GM19238 (cell line): ENCODE results near the gene BAHD1.

Experiments used
- DNase-seq: peaks from one replicate; pipeline ENCODE4 v3.0.0; 2011; ENCODE audit warnings: low spot score; ENCODE audit not compliant: insufficient read length

BAHD1 gene

DNA sequence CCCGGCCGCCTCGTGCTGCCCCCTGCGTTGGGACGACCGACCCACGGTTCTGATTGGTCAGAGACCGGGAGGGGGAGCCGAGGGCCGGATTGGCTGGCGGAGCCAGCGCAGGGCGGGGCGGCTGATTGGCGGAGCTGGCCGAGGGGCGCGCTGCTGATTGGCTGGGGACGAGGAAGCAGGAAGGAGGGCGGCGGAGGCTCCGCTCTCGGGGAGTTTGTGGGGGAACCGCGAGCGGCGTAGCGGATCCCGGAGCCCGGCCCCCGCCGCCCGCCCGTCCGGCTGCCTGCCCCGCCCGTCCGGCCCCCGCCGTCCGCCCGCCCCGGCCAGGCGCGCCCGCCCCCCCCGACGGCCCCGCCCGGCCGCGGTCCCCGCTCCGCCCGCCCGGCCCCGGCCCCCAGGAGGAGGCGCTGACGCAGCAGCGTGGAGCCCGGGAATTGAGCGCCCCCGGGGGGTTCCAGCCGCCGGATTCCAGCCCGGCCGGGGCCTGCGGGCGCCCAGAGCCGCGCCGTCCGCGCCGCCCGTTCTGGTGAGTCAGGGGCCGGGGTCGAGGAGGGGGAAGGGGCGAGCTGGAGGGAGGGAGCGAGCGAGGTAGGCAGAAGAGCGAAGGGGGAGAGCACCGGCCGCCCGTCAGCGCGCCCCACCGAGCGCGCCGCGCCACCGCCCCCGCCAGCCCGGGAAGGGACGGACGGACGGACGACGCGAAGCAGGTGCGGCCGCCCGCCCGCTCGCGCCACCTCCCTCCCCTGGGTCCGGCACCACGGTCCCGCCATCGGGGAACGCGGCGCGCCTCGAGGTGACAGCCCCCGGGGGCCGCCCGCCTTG lies at the start of gene BAHD1:
Gene BAHD1 (plus strand): TSS at position 211 of the 822 bp plus-strand sequence. CDS start 17,512 bp downstream, outside the sequence.
- DNase-seq = peak; percentile 100

DNA sequence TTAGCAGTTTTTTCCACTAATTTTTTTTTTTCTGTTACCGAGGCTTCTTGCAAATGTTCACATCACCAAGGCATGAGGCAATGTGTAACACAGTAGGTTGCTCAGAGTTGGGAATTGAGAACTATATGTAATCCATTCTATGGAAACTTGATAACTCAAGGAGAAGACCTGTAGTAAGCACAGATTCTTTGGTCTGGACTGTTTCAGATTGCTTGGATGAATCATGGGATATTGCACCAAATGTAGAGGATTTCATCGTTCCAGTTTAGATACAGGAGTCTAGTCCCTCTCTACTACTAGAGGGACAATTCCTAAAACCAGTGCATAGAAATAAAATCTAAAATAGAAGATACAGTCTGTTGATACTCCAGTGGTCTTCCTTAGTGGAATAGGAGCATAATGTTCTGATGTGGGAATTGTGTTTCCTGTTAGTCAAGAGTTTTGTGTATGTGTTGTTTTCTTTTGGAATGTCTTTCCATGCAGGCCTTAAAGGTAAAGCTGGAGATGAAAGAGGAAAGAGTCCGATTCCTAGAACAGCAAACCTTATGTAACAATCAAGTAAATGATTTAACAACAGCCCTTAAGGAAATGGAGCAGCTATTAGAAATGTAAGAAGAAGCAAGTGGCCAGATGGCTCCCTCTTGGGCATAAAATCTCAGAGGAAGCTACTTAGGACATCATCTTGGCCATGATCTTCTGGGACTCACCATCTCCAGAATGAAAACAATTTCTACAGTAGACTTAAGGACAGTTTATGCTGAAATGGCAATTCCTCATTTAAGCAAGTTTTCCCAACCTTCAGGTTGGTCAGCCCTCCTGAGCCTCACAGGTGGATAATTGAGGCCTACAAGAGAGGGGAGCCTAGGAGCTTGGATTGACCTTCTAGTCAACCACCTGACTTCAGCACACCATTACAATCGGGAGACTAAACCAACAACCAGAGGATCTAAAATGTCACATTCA lies 47.5 kb upstream of the BAHD1 start:
- no peak for DNase-seq

DNA sequence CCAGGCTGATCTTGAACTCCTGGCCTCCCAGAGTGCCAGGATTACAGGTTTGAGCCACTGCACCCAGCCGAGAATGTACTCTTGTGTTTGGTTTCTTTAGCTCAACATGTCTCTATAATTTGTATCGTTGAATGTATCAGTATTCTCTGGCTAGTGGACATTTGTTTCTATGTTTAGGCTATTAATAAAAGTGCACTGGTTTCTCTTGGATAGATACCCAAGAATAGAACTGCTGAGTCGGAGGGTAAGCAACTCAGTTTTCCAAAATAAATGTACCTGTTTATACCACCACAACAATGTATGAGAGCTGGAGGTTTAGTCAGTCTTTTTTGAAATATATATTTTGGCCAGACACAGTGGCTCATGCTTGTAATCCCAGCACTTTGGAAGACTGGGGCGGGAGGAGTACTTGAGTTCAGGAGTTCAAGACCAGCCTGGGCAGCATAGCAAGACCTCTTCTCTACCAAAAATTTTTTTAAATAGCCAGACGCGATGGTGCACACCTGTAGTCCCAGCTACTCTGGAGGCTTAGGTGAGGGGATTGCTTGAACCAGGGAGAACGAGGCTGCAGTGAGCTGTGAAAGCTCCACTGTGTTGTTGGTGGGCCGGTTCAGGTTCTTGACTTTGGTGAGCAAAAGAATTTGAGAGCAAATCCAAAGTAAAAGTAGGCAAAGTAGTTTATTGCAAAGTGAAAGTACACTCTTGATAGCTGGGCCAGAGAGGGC lies 42.9 kb upstream of the BAHD1 start:
- DNase-seq = no peak

DNA sequence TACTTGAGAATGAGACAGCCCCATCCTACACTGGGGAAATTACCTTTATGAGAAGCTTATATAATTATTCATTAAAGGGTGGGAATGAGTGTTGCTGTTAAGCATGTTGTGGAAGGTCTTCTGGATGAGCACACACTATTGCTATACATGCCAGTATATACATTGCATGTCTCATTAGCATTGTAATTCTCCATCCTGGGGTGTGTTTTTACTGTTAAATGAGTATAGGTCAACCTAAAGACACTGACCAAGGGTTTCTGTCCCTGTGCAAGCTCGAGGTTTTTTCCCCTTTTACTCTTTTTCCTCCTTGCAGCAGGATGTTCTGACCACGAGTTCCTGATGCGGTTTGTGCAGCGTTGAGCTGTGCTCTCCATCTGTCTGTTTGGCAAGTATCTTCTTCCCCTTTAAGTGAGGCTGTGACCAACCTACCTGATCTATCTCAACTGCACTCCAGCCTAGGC lies 42.3 kb upstream of the BAHD1 start:
- no peak for DNase-seq

DNA sequence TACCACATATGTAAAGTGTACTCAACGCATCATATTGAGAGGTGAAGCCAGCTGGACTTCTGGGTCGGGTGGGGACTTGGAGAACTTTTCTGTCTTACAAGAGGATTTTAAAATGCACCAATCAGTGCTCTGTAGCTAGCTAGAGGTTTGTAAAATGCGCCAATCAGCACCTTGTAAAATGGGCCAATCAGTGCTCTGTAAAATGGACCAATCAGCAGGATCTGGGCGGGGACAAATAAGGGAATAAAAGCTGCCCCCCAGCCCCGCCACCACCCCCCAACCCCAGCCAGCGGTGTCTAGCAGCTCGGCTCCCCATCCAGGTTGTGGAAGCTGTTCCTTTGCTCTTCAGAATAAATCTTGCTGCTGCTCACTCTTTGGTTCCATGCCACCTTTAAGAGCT lies 41.4 kb upstream of the BAHD1 start:
- no peak for DNase-seq

DNA sequence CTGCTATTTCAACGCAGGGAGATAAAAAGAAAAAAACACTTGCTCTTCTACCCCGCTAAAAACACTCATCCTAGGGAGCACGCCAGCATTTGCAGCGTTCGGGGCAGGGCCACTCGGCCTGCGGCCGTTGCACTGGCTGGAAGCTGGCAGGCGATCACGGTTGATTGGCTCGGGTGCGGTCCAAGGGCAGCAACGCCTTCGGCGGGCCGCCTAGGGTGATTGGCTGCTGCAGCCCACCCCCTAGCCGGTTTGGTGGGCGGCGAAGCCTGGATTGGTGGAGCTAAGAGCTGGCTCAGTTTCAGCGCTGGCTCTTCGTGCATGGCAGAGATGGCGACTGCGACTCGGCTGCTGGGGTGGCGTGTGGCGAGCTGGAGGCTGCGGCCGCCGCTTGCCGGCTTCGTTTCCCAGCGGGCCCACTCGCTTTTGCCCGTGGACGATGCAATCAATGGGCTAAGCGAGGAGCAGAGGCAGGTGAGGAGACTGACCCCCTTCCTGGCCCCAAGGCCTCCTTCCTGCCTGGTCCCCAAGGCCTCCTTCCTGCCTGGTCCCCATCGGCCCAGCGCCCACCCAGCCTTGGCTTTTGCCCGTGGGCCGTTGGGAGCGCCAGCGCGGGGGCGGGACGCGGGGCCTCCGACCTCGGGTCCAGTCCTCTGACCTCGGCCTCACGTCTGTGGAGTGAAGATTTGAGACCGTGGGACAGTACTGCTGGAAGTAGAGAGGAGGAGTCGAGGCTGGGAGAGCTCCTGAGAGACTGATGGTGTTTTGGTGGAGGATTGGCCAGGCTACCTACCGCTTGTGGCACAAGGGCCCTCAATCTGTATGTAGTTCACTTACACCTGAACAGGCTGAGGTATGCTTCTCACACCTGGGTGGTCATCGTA lies 35.0 kb upstream of the BAHD1 start, which contains the start of gene IVD:
Gene IVD (plus strand): TSS at position 295 of the 881 bp plus-strand sequence. CDS start 33 bp downstream, at position 328.
- DNase-seq = peak; percentile 97

DNA sequence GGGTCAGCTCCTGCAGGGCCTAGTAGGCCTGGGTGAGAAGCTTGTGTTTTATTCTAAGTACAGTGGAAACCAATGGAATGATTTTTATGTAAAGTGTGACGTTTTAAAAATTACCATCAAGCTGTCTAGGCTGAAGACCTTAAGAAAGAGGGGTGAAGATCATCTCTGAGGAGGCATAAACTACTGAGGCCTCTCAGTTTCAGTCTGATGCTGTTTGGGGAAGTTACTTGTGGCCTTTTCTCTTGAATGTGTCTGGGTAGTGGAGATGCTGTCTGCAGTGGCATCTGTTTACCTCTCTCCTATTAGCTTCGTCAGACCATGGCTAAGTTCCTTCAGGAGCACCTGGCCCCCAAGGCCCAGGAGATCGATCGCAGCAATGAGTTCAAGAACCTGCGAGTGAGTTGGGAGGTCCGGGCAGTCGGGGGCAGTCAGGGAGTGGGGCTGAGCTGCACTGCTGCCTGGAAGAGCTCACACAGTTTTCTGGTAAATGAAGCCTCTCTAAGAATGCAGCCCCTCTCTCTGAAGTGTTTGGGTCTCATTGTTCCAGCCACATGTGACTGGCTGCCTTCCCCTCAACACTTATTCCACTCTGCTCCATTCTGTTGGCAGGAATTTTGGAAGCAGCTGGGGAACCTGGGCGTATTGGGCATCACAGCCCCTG lies 33.3 kb upstream of the BAHD1 start:
- peak; percentile 70 for DNase-seq

DNA sequence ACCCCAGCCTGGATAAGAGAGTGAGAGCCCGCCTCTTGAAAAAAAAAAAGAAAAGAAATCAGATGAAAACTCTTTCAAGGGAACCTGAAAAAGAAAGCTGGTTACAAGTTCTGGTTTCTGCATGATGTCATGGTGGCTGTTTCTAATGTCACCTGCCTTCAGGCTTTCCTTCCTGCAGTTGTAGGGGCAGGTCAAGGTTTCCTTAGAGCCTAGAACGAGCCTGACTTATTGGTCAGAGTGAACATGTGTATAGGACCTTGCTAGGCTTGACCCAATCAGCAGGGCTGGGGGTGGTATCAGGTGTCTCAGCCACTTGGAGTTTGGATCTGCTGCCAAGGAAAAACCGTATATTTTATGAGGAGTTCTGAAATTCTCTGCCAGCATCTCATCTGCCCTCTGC lies 31.4 kb upstream of the BAHD1 start:
- peak; percentile 69 for DNase-seq

DNA sequence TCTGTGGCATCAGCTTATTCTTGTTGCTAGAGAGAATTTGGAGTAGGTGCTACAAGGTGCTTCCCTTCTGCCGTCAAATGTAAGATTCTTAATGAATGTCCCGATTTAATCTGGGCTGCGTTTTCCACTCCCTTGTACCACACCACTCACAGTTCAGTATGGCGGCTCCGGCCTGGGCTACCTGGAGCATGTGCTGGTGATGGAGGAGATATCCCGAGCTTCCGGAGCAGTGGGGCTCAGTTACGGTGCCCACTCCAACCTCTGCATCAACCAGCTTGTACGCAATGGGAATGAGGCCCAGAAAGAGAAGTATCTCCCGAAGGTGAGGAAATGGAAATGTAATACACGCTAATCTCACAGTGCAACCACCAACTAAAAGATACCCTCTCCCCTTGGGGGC lies 30.3 kb upstream of the BAHD1 start:
- DNase-seq = no peak

DNA sequence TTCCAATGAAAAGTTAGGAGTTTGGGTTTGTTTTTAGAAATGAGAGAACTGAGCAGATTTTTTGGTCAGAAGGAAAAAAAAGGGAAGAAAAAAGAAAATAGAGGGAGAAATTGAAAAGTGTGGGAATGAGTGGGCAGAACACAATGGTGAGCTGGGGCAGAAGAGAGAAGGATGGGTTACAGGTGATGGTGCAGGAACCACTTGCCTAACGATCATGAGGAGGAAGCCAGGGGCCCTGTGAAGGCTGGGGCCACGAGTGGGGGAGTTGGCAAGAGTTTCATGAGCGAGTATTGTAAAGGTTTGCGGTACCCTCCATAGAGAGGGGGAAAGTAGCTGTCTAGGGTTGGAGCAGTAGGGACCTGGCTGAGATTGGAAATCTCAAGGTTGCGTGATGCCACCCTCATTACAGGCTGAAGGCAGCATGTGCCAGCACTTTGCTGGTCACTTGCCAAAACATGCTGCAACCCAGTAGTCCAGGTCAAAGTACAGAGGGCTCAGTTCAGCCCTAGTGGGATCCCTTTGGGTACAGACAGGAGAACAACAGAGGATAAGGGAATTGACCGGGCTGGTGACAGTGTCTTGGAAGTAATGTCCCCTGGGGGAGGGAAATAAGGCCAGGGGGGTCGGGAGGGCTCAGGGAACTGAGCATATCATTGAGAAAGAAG lies 28.5 kb upstream of the BAHD1 start:
- no peak for DNase-seq

DNA sequence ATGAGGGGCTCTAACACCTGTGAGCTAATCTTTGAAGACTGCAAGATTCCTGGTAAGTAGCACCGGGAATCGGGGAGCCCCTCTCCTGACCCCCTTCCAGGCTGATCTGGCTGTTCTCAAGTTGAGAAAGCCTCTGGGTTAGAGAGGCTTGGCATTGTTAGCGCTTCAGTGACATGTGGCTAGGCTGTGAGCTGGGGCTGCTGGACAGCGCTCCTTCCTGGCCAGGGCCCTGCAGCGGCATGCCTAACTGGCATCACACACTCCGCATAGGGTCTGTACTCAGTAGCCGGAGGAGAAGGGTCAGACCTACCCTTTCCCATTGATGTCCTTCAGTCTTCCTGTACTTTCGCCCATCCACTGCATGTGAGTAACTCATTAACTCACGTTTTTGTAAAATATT lies 27.7 kb upstream of the BAHD1 start:
- no peak for DNase-seq

DNA sequence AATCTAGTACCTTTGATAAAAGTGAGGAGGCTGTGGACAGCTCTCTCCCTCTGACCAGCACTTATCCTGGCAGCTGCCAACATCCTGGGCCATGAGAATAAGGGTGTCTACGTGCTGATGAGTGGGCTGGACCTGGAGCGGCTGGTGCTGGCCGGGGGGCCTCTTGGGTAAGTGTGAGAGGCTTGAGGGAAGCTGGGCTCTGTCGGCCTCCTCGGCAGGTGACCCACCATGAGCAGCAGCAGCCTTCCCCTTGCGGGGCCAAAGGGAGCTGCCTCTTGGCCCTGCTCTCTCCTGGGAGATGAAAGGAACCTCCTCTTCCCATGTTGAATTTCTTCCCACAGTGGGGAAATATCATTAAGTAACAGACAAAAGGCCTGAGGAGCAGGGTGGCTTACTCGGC lies 25.9 kb upstream of the BAHD1 start:
- DNase-seq = no peak

DNA sequence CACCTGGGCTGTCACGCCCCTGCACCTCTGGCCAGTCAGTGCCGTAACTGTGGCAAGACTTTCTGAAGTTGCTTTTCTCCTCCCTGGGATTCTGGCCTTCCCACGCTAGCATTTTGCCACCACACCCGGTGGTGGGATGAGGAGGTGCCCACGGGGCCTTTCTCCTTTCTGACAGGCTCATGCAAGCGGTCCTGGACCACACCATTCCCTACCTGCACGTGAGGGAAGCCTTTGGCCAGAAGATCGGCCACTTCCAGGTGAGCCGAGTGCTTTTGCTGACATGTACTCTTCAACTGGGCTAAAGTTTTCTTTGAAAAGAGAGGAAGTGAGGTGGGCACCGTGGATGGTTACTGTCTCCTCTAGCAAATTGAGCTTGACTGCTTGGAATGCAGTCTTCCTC lies 25.5 kb upstream of the BAHD1 start:
- no peak for DNase-seq

DNA sequence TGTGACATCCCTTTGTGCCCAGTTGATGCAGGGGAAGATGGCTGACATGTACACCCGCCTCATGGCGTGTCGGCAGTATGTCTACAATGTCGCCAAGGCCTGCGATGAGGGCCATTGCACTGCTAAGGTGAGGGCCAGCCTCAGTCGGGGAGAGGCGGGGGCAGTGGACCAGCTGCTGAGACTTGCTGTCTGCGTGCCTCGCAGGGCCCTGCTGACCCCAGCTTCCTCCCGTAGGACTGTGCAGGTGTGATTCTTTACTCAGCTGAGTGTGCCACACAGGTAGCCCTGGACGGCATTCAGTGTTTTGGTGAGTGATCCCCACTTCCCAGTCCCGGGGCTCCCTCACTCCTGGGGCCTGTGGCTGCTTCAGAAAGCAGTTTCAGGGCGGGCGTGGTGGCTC lies 24.7 kb upstream of the BAHD1 start:
- no peak for DNase-seq

DNA sequence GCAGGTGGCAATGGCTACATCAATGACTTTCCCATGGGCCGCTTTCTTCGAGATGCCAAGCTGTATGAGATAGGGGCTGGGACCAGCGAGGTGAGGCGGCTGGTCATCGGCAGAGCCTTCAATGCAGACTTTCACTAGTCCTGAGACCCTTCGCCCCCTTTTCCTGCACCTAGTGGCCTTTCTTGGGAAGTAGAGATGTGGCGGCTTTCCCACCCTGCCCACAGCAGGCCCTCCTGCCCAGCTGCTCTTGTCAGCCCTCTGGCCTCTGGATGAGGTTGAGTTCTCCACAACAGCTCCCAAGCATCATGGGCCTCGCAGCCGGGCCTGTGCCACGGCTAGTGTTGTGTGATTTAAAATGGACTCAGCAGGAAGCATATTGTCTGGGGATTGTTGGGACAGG lies 22.6 kb upstream of the BAHD1 start:
- no peak for DNase-seq

DNA sequence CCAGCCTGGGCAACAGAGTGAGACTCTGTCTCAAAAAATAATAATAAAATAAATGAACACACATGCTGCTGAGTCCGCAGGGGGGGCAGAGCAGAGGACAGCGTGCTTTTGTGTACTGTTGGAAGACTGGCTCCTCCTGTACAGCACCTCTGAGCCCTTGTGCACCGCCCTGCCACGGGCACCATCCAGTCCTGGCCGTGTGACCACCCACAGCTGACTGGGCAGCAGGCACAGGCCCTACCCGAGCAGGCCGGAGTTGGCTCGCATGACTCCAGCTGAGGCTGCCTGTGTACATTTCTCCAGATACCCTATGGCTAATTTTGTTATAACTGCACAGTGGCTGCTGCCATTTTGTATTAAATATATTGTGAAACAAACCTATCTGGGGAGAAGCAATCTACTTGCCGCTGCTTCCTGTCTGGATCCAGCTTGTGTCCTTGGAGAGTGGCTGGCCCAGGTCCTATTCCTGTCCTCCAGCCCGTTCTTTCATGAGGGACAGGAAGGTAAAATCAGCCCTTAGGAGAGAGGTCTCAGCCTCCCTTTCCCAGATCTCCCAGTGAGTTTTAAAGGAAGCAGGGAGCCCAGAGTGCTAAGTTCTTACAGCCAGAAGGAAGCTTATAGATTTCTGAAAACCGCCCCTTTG lies 20.6 kb upstream of the BAHD1 start:
- DNase-seq = no peak

DNA sequence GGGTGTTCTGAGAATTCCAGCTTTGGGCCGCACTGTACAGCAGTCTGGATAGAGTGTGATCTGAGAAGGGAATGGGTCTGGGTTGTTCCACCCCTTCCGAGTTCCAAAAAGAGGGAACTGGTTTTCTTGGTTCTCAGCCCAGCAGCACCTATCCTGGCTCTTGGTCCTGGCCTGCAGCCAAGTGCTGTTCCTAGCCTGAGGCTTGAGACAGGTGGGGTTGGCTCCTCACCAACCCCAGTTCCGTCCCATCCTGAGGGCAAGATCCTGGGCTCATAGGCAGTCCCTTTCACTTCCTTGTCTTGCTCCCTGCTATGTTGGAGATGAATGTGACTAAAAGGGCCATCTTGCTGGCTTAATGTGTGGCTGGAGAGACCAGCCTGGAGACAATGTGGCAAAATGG lies 20.0 kb upstream of the BAHD1 start:
- DNase-seq = no peak

DNA sequence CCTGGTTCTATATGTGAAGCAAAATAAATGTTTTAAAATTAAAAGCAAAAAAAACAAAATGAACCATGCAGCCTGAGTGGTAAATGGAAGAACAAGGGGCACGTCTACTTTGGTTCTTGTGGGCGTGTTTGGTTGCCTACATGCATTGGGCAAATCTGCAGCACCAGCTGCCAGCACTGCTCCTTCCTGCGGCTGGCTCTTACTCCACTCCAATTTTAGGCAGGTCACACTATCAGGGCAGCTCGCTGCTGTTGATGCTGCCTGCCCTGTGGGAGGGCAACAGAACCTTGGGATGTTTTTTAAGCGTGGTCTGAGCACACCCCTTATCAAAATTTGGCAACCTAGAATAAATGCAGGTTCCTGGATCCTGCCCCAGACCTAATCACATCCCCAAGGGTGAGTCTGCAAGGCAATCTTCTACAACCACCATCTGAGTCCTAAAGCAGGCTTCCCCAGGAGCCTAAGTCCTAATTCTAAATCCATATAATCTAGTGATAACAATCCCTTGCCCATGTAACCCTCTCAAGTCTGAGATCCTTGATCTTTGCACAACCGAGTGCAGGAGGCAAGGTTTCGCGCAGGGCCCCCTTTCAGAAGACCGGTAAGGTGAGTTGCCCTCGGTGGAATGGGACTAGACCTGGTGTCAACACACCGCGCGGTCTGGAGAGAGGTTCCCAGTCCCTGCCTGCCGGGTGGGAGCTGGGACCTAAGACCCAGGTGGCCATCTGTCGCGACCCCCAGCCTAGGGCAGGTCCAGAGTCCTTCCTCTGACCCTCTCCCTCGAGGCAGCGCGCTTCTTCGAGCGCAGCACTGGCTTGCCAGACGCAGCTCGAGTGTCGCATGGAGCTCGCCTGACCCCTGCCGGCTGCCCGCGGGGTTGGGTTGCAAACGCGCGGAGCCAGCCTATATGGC lies 19.3 kb upstream of the BAHD1 start:
- DNase-seq = peak; percentile 87
